GM19043 (cell line): ENCODE results near the gene TSSK6.
"Not testable (repeated sequence)": the region's sequence is repeated elsewhere in the genome, so short reads cannot be mapped to it uniquely, and the experiment has no call there.

Experiments used
- ATAC-seq: cut with Tn5 transposase; IDR thresholded peaks from one replicate; pipeline ENCODE4 v1.9.1; 2021; ENCODE audit warnings: low read depth; ENCODE audit not compliant: unreplicated experiment

The TSSK6 gene

DNA sequence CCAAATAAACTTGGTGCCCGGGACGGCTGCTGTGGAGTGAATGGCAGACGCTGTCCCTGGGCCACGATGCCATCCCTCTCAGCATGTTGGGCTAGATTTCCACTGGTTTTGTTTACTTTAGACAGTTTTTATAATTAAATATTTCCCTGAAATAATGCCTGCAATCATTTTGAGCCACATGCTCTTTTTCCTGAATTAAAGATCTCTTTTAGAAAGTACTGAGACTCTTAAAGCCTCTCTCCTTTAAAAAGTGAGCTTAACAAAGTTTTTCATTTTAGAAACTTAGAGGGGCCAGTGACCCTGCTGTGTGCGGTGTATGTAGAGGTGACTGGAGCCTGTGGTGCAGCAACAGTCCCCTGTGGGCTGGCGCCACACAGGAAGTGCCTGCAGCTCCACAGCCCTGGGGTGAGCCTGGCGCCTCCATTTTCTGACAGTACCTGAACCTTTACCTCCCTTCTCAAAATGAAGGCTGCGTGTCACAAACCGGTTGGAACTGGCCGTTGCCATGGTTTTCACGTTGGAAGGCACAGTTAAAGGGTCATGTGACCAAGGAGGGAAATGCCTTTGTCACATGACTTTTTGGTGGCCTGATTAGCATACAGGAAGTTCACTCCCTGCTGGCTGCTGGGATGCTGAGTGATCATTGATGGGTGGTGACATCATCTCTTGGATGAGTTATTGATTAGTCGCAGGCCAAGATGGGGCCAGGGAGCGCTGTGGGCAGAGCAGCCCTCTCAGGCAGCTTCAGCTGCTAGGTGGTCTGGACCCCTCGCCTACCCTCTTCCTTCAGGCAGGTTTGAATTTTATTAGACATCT lies 26.3 kb downstream of the TSSK6 start:
- ATAC-seq = peak; percentile 53

- ATAC-seq = no peak
Observed at GRCh38 chr19:19487950-19488874, 27.1 kb downstream of the TSSK6 start.

GRCh38 chr19:19487077-19487949 lies 28.0 kb downstream of the TSSK6 start:
- ATAC-seq = no peak

- no peak for ATAC-seq
Observed at GRCh38 chr19:19486343-19487076, 28.8 kb downstream of the TSSK6 start.

DNA sequence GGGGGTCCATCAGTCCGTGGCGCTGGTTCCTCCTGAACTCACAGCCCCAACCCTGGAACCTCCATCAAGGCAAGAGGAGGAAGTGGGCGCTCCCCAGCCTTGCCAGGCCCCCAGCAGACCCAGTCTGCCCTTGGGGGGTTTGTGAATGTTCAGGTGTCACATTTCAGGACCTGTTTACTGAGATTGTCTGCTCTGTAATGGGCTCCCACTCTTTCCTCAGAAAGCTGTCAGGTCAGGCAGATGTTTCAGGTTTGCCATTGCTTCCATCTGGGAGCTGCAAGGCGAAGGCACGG lies 29.4 kb downstream of the TSSK6 start:
- ATAC-seq = no peak

DNA sequence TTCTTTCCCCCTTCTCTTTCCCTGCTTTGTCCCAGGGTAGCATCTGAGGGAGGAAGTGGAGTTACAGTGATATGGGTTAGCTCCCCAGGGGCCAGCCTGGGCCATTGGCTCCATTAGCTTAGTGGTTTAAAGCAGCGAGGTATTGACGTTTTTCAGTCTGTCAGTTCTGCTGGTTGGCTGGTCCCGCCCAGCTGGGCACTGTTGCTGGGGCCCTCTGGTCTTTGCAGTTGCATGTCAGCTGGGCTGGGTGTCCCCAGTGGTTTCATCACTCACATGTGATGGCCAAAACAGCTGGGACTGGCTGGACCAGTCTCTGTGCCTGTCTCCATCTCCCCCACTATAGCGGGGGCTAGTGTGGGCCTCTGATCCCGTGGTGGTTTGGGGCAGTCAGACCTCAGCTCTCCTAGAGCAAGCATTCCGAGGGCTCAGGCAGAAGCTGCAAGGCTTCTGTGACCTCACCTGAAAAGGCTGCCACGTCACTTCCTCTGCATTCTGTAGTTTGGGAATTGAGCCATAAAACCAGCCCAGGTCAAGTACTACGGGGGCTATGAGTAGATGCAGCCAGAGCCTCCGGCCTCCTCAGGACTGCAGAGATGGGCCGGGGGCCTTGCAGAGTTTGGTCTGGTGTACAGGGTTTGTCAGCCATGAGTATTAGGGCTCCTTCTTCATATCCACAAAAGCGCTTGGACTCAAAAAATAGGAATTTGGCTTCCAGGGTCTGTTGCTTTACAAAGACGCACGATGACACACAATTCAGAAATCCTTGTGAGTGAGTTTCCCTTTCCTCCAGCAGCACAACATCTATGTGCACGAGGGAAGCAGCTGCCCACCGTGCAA lies 30.0 kb downstream of the TSSK6 start:
- no peak for ATAC-seq

GRCh38 chr19:19482809-19483596 lies 32.3 kb downstream of the TSSK6 start:
- no peak for ATAC-seq

DNA sequence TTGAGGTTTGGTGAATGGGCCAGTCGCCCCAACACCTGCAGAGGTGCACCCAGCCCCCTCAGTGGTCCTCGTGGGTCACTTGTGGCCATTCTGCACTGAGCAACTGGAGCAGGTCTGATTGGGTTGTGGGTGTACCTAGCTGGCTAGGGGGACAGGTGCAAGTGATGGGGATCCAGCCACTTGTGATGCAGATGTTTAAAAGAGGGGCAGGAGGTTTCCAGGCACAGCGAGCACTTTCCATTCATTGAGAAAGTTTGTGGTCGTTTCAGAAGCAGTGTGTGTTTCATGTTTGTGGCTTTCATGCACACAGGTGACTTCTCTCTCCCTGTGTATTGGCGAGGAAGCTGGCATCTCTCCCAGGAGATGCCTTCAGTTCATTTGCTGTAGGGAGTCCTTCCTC lies 34.7 kb downstream of the TSSK6 start:
- no peak for ATAC-seq

GRCh38 chr19:19477705-19478383 lies 37.5 kb downstream of the TSSK6 start:
- no peak for ATAC-seq

DNA sequence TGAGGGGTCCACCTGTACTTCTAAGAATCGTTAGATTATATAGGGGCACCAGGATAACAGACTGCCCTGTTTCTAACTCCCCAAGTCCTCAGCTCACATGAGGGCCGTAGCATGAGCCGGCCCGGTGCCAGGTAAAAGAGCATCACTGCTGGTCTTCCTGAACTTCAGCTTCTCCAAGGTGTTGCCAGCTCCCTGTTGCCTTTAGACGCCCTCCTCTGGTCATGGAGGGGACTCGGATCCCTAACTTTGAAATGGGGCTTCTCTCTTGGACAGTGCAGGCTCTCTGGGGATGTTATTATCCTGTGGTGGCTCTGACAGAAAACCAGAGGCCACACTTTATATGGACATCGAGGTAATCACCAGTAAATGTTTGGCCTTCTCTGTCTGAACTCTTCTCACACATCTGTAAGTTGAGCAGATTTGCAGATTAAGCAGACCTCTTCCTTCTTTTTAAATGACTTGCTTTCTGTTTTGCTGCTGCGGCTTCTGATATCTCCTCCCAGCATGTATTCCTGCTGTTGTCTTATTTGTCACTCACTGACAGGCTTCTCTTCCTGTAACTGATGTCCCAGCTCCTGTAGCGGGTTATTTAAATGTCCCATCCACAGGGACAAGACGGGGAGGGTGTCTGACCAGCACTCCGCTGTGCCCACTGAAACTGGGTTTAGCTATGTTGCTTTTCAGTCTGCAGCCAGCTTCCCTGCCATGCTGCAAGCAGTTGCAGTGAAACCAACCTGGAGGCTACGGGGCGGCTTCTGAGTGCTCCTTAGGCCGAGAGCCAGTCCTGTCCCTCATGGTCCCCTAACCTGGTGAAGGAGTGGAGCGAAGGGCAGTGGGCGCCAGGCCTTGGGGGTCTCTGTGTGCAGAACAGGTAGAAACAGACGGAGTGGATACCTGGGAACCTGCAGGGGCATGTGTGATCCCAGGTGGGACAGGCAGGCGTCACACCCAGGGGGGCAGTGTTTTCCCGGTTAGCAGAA lies 39.2 kb downstream of the TSSK6 start:
- ATAC-seq = no peak

- ATAC-seq = no peak
Observed at GRCh38 chr19:19475015-19475765, 40.2 kb downstream of the TSSK6 start.

GRCh38 chr19:19472106-19472505 lies 43.2 kb downstream of the TSSK6 start:
- ATAC-seq = not testable (repeated sequence)

DNA sequence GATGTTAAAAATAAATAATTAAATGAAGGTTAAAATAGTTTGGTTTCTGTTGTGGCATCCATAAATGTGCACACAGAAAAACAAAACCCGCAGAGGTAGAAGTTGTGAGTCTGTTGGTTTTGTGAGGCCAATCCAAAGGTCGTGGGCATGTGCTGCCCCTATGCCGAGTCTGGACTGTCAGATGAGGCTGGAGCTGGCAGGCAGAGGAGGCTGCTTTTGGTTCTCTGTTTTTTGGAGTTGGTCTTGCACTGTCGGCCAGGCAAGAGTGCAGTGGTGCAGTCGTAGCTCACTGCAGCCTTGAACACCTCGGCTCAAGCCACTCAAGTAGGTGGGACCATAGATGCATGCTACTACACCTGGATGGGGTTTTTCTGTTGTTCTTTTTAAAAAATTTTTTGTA lies 43.7 kb downstream of the TSSK6 start:
- ATAC-seq = no peak

DNA sequence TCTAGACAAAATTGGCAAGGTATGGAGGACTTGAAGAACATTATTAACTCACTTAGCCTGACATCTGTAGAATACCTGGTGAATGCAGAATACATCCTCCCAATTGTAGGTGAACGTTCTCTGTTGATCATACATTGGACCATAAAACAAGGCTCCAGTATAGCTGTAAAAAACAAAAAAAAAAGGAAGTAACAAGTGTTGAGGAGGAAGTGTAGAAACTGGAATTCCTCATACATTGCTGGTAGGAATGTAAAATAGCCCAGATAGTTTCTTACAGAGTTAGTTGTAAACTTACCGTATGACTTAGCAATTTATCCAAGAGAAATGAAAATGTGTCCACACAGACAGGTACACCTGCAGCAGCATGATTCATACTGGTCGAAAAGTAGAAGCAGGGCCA lies 44.8 kb downstream of the TSSK6 start:
- ATAC-seq = no peak

DNA sequence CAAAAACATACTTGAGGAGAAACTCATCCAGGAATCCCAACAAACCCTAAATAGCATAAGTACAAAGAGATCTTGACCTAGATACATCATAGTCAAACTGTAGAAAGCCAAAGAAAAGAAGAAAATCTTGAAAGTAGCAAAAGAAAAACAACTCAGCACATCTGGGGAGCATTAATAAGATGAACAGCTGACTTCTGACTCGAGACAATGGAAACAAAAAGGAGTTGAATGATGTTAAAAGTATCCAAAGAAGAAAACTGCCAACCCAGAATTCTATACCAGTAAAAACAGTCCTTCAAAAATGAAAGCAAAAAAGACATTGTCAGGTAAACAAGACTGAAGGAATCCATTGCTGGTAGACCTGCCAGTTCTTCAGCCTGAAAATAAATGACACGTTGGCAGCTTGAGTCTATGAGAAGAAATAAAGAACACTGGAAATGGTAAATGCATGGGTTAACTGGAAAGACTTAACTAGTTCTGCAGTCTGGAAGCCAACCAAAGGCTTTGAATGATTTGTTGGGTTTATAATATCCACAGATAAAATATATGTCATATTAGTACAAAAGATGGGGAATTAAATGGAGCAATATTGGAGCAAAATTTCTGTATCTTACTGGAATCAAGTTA lies 46.8 kb downstream of the TSSK6 start:
- ATAC-seq = no peak

DNA sequence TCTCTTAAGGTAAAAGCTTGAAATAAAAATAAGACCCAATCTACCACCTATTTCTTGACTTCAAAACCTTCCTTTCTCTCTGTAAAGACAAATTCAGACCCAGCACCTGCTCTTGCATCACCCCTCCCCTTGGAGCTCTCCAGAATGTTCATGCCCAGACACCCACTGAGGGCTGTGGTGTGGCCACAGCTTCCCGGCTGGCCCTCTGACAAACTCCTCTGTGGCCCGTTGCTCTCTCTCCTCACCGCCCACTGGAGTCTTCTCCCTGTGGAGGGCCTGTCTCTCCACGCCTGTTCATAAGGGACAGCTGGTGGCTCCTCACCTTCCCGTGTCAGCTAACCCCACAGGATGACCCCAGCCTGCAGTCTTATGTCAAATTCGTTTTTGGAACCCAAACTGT lies 49.1 kb downstream of the TSSK6 start:
- no peak for ATAC-seq
